Effector memory CD4-positive, alpha-beta T cell (primary cell): ENCODE measurements around the gene TRAPPC3L.

ENCODE experiments used
- DNase-seq, 3 donors: peaks; one replicate each; pipeline ENCODE4 v3.0.0-alpha.2; 2020
- H3K27ac ChIP-seq: 2 replicates; pipeline ENCODE4 v1.7.0; 2013; ENCODE audit warnings: mild to moderate bottlenecking, low read length, moderate library complexity; ENCODE audit not compliant: insufficient read depth, poor library complexity, severe bottlenecking
- H3K27me3 ChIP-seq: replicated peaks from 2 replicates; pipeline ENCODE4 v1.7.0; 2013; ENCODE audit warnings: mild to moderate bottlenecking, low read length; ENCODE audit not compliant: insufficient read depth, control insufficient read depth, poor library complexity, severe bottlenecking
- H3K36me3 ChIP-seq: 2 replicates; pipeline ENCODE4 v1.7.0; 2013; ENCODE audit warnings: mild to moderate bottlenecking, low read length, moderate library complexity; ENCODE audit not compliant: control insufficient read depth, insufficient read depth
- H3K4me1 ChIP-seq: 2 replicates; pipeline ENCODE4 v1.7.0; 2013; ENCODE audit warnings: low read length, mild to moderate bottlenecking; ENCODE audit not compliant: control insufficient read depth, insufficient read depth, poor library complexity, severe bottlenecking
- H3K4me3 ChIP-seq: 2 replicates; pipeline ENCODE4 v1.7.0; 2013; ENCODE audit warnings: low read length, low read depth, mild to moderate bottlenecking; ENCODE audit not compliant: insufficient read depth, poor library complexity, severe bottlenecking
- H3K9me3 ChIP-seq: 2 replicates; pipeline ENCODE4 v1.7.0; 2013; ENCODE audit warnings: mild to moderate bottlenecking, low read length, moderate library complexity; ENCODE audit not compliant: control insufficient read depth

Gene TRAPPC3L

DNA sequence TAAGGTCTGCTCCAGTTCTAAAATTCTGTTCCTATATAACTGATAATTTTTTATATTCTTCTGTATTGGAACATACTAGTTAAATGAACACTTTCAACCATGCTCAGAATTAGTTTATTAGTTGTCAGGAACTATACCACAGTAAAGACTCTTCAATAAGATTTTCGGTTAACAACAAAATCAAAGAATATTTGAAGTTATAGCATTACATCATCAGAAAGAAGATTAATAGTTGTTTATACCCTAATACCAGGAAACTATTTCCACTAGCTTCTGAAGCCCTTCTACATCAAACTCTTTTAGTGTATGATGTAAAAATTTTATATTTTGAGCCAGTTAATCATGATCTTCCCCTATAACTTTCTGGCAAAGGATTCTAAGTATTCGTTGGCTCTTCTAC, 14.6 kb upstream of the TRAPPC3L start:
- Histone ChIP-seq H3K27me3 (no peaks in the 10 kb centered on the region), H3K4me3 (no peak overlapping the region), H3K36me3 (no peaks in the 10 kb centered on the region), H3K4me1 (no peaks in the 10 kb centered on the region), H3K27ac (no peak overlapping the region), H3K9me3 (no peaks in the 10 kb centered on the region)
- no peak for DNase-seq

DNA sequence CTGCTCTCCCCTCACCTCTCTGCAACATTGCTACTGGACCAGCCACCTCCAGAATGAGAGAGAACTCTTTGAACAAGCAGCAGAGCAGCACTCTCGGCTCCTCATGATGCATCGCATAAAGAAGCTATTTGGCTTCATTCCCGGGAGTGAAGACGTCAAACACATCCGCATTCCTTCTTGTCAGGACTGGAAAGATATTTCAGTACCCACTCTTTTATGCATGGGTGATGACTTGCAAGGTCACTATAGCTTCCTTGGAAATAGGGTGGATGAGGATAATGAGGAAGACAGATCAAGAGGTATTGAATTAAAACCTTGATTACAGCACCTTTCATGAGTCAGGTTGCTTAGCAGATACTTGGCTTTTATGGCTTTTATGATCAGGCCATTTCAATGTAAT, 12.4 kb upstream of the TRAPPC3L start:
- no peaks in the 10 kb centered on the region for H3K36me3 ChIP-seq
- no peak overlapping the region for H3K27ac ChIP-seq
- no peaks in the 10 kb centered on the region for H3K4me1 ChIP-seq
- no peak overlapping the region for H3K4me3 ChIP-seq
- no peaks in the 10 kb centered on the region for H3K27me3 ChIP-seq
- no peak for DNase-seq
- H3K9me3 ChIP-seq, result no peaks in the 10 kb centered on the region

DNA sequence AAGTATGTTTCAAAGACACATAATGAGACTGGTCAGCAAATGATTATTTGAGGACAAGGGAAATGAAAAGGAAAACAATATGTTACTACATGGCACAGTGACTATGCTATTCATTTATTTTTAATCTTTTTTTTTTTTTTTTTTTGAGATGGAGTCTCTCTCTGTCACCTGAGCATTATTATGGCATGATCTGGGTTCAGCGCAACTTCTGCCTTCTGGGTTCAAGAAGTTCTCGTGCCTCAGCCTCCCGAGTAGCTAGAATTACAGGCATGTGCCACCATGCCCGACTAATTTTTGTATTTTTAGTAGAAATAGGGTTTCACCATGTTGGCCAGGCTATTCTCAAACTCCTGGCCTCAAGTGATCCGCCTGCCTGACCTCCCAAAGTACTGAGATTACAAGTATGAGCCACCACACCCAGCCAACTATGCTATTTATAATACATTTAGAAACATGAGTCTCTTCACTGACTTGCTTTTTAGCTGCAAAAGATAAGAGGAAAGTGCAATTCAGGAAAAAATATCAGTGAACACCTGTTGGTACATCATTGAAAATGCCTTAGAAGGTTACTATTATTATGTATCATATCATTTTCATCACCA, 11.4 kb upstream of the TRAPPC3L start:
- H3K27ac ChIP-seq, result no peak overlapping the region

DNA sequence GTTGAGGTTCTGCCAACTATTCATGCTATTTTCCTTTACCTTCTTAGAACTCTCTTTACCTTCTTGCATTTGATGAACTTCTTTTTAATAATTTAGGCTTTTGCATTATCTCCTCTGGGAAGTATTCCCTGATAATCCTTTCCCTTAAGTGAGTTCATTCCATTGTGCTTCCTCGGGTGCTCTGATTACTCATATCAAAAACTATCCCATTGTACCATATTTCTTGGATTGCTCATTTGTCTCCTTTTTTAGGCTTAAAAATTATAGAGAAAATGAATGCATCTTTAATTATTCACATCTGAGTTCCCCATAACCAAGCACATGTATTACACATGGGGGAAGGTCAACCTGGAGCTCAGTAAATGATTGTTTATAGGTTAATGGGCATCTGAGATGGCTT, 10.6 kb upstream of the TRAPPC3L start:
- Histone ChIP-seq H3K27ac (no peak overlapping the region), H3K36me3 (no peaks in the 10 kb centered on the region), H3K4me1 (no peaks in the 10 kb centered on the region), H3K4me3 (no peak overlapping the region), H3K27me3 (no peaks in the 10 kb centered on the region), H3K9me3 (no peaks in the 10 kb centered on the region)
- no peak for DNase-seq

More for the DNA sequence above, 11.4 kb upstream of the TRAPPC3L start:
- Histone ChIP-seq H3K4me3 (no peak overlapping the region), H3K27me3 (no peaks in the 10 kb centered on the region), H3K4me1 (no peaks in the 10 kb centered on the region), H3K9me3 (no peaks in the 10 kb centered on the region), H3K36me3 (no peaks in the 10 kb centered on the region)
- no peak for DNase-seq

DNA sequence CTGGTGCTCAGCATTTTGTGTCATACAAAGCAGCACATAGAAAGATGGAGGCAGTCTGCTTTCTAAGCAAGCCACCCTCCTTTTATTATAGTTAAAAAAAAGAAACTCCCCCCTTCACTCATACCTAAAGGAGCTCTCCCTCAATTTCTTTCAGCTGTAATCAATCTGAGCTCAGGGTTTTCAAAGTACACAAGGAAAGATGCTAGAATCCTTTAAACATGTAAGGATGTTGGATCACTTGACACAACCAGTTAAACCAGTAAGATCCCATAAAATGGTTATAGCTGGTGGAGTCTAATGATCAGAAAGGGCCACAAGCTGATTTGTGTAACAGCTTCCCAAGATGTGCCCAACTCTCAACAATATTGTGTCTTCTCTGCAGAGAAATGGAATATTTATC, 8.0 kb upstream of the TRAPPC3L start, which contains the start of gene CALHM4:
Gene CALHM4, plus strand, starts transcription at position 301 of the 400 bp plus-strand sequence. Its CDS starts 43 bp downstream, at position 344.
- no peaks in the 10 kb centered on the region for H3K4me1 ChIP-seq
- DNase-seq, result no peak
- no peaks in the 10 kb centered on the region for H3K27me3 ChIP-seq
- no peak within 1 kb of the TSS for H3K27ac ChIP-seq
- H3K4me3 ChIP-seq, result no peak within 1 kb of the TSS
- H3K9me3 ChIP-seq, result no peaks in the 10 kb centered on the region
- H3K36me3 ChIP-seq, result no peaks in the 10 kb centered on the region

DNA sequence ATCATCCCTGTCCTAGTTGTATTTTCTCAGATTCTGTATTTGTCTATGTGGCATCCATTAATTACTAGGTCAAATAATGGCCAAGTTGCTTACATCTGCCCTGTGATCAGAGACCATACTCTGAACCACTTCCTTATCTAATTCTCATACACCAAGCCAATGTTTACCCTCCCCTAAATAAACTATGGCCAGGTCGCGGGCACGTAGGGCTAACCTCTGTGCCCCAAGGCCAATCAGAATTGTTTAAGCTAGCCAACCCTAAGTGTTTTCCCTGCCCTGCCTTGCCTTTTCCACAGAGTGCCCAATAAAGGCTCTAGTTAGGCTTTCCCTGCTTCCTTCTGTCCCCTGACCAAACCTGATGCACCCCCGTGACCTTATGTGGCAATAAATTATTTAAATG, 5.3 kb upstream of the TRAPPC3L start:
- Histone ChIP-seq H3K27me3 (no peaks in the 10 kb centered on the region), H3K4me3 (no peak overlapping the region), H3K27ac (no peak overlapping the region), H3K36me3 (no peaks in the 10 kb centered on the region), H3K4me1 (no peaks in the 10 kb centered on the region), H3K9me3 (no peaks in the 10 kb centered on the region)
- DNase-seq, result no peak

DNA sequence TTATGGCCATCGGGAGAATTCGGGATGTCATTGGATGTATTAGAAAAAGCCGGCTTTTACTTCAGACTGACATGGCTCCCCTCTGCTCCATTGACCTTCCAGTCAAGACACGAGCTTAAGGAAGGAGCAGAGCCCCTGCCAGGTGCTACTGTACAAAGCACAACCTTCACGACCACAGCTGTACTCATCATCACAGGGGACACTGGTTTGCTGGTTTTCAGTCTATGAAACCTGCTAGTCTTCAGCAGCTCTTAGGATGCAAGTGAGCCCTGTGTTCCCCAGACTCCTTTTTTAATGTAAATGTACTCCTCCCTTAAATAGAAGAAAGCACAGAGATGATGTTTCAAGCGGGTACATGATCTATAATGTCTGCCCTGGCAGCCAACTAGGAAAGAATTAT, 1.9 kb upstream of the TRAPPC3L start:
- no peak for DNase-seq
- Histone ChIP-seq H3K27ac (no peak overlapping the region), H3K36me3 (no peaks in the 10 kb centered on the region), H3K27me3 (no peaks in the 10 kb centered on the region), H3K9me3 (no peaks in the 10 kb centered on the region), H3K4me1 (no peaks in the 10 kb centered on the region), H3K4me3 (no peak overlapping the region)

DNA sequence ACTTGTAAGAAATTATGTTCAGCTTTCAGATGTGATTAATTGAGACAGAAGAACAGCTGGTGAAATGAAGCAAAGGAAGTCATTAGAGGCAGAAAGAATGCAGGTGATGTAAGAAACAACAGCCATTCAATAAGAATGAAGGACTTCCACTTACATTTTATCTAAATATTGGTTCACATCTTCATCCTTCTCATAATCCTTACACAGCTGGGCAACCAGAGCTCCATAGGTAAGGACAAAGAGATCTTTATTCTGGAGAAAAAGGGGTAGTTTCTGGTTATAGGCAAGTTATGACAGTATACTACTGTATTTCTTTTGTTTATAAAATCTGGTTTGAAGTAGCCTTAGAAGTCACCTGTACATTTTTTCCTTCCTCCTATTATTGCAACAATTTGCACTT, 2.3 kb downstream of the TRAPPC3L start:
- H3K4me1 ChIP-seq, result no peaks in the 10 kb centered on the region

DNA sequence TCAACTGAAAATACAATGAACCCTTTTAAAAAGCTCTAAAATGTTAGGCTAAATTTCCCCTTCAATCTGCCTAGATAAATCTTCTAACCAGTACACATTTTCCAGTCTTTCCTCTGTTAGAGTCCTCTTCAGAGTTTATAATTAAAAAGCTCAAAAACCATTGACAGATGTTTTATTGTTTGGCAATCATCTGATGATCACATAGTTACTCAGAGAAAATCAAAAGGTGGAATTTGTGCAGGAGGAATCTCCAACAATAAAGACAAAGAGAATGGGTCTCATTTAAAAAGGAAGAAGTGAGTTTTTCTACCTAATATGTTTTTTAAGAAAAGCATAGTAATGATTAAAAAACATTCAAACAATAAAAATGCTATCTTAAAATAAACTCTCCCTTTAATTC, 3.1 kb downstream of the TRAPPC3L start:
- DNase-seq, result no peak
- Histone ChIP-seq H3K4me1 (no peaks in the 10 kb centered on the region), H3K27me3 (no peaks in the 10 kb centered on the region), H3K9me3 (no peaks in the 10 kb centered on the region), H3K27ac (no peak overlapping the region), H3K36me3 (no peaks in the 10 kb centered on the region), H3K4me3 (no peak overlapping the region)

More for the DNA sequence above, 2.3 kb downstream of the TRAPPC3L start:
- H3K9me3 ChIP-seq, result no peaks in the 10 kb centered on the region
- no peak overlapping the region for H3K4me3 ChIP-seq
- DNase-seq, result no peak
- no peak overlapping the region for H3K27ac ChIP-seq
- H3K27me3 ChIP-seq, result no peaks in the 10 kb centered on the region
- H3K36me3 ChIP-seq, result no peaks in the 10 kb centered on the region

DNA sequence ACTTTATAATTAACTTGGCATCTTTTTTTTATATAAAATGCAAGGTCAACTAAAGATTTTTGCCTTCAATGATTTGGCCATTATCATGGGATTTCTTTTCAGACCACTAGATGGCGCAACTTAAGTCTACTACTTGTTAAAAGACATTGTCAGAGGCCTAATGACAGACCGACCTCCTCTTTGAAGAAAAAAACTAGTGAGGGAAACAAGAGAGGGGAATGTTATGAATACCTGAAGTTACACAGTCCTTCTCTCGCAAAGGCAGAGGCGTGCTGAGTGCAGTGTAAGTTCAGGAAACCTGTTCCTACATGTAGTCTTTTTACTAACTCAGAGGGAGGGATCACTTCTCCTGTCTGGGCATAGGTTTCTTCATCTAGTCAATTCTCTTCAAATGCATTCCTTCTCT, 9.3 kb downstream of the TRAPPC3L start:
- Histone ChIP-seq H3K27ac (no peak overlapping the region), H3K4me1 (no peaks in the 10 kb centered on the region), H3K27me3 (no peaks in the 10 kb centered on the region), H3K4me3 (no peak overlapping the region), H3K36me3 (no peaks in the 10 kb centered on the region), H3K9me3 (no peaks in the 10 kb centered on the region)
- DNase-seq, result no peak
